GM23338 (cell line): ENCODE results near the gene LENG9.

Source experiments
- CREB1 ChIP-seq: fragments of 250-450 bp; sonication (Bioruptor Pico); IDR thresholded peaks from 2 replicates; pipeline ENCODE4 v1.5.0; 2020; ENCODE audit warnings: low read depth, mild to moderate bottlenecking, moderate library complexity
- ETS1 ChIP-seq: IDR thresholded peaks from 2 replicates; pipeline ENCODE4 v1.6.1; 2016; ENCODE audit warnings: antibody characterized with exemption
- EZH2 ChIP-seq: fragments of 200-600 bp; sonication (generic); IDR thresholded peaks from one replicate; pipeline ENCODE4 v1.8.0; 2017; ENCODE audit warnings: antibody characterized with exemption, mild to moderate bottlenecking, low read depth; ENCODE audit not compliant: unreplicated experiment
- EZH2phosphoT487 ChIP-seq: fragments of 200-600 bp; sonication (generic); IDR thresholded peaks from one replicate; pipeline ENCODE4 v1.8.1; 2018; ENCODE audit warnings: antibody characterized with exemption; ENCODE audit not compliant: unreplicated experiment
- POLR2AphosphoS5 ChIP-seq: IDR thresholded peaks from 2 replicates; pipeline ENCODE4 v1.6.1; 2016; ENCODE audit warnings: antibody characterized with exemption, low read depth
- REST ChIP-seq: IDR thresholded peaks from one replicate; pipeline ENCODE4 v1.6.1; 2018; ENCODE audit warnings: antibody characterized with exemption; ENCODE audit not compliant: unreplicated experiment
- ZNF331 ChIP-seq: fragments of 250-450 bp; sonication (Bioruptor Pico); IDR thresholded peaks from 2 replicates; pipeline ENCODE4 v1.5.0; 2020; ENCODE audit warnings: low read depth, mild to moderate bottlenecking, moderate library complexity
- TF ChIP-seq, protein P1 (sequence below), 2 experiments: fragments of 200-600 bp in 1 of 2; sonication (generic) in 1 of 2; conservative IDR thresholded peaks; 2 replicates each; pipeline versions ENCODE4 v1.5.1 to v1.6.1; 2016 to 2017; ENCODE audit warnings: antibody characterized with exemption in 2 of 2, low read depth in 2 of 2, mild to moderate bottlenecking in 2 of 2, moderate library complexity in 1 of 2

- TF ChIP-seq EZH2phosphoT487 = no peak
- TF ChIP-seq, protein P1, sequence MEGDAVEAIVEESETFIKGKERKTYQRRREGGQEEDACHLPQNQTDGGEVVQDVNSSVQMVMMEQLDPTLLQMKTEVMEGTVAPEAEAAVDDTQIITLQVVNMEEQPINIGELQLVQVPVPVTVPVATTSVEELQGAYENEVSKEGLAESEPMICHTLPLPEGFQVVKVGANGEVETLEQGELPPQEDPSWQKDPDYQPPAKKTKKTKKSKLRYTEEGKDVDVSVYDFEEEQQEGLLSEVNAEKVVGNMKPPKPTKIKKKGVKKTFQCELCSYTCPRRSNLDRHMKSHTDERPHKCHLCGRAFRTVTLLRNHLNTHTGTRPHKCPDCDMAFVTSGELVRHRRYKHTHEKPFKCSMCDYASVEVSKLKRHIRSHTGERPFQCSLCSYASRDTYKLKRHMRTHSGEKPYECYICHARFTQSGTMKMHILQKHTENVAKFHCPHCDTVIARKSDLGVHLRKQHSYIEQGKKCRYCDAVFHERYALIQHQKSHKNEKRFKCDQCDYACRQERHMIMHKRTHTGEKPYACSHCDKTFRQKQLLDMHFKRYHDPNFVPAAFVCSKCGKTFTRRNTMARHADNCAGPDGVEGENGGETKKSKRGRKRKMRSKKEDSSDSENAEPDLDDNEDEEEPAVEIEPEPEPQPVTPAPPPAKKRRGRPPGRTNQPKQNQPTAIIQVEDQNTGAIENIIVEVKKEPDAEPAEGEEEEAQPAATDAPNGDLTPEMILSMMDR (conservative IDR thresholded peaks at IDR 0.05; ENCODE audit: low read depth in 2 of 2) = no peak
- no peak for TF ChIP-seq REST
- TF ChIP-seq POLR2AphosphoS5 = no peak
- no peak for TF ChIP-seq CREB1
- no peak for TF ChIP-seq EZH2
- TF ChIP-seq ZNF331 (CRISPR knock-in tag) = no peak
- TF ChIP-seq ETS1 = no peak
Observed at GRCh38 chr19:54489341-54489740, 25.8 kb upstream of the LENG9 start.
